Forelimb muscle (tissue), 1 donor: ENCODE data around the gene RAB8A. TPM values are rescaled to one million over a fixed set of nuclear protein-coding genes. Genes with fewer than 3 reads are reported as not detected.
"Not testable (repeated sequence)": the region's sequence is repeated elsewhere in the genome, so short reads cannot be mapped to it uniquely, and the experiment has no call there.

Source experiments
- DNase-seq: peaks from one replicate; pipeline ENCODE4 v3.0.0-alpha.2; 2013; ENCODE audit warnings: low read depth
- polyA plus RNA-seq: library from polyadenylated mRNA; unstranded; fragments of 120-200 nt; gene quantifications from one replicate; pipeline ENCODE4 v1.2.1, GENCODE V29; 2013; ENCODE audit not compliant: insufficient read length

The RAB8A gene
- polyA plus RNA-seq, 1 donor = 30.4 TPM

DNA sequence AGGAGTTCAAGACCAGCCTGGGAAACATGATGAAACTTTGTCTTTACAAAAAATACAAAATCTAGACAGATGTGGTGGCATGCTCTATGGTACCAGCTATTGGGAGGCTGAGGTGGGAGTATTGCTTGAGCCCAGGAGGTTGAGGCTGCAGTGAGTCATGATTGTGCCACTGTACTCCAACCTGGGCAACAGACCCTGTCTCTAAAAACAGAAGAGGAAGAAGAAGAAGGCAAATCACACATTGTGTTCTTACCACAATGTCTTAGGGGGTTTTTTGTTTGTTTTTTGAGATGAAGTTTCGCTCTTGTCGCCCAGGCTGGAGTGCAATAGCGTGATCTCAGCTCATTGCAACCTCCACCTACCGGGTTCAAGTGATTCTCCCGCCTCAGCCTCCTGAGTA lies 67.2 kb downstream of the RAB8A start:
- DNase-seq = not testable (repeated sequence)

DNA sequence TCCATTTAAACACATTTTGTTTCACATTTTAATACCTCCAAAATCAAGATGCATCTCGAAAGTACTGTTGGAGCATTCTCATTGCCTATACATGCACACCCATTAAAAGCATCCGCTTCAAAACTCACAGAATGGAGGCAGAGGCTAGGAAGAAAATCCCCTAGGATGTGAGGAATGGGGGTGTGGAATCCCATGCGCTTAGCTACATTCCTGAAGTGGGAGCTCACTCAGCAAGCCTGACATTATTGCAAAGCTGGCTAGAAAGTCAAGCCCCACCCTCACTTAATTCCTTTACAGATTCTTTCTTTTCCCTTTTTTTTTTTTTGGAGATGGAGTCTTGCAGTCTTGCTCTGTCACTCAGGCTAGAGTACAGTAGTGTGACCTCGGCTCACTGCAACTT lies 68.9 kb downstream of the RAB8A start:
- DNase-seq = no peak

Other genes with a start within 250 kb of the RAB8A start
- gene CYP4F2, start 213.8 kb upstream of the RAB8A start, polyA plus RNA-seq = not detected
- gene CYP4F11, start 177.4 kb upstream of the RAB8A start, polyA plus RNA-seq = not detected
- gene OR10H4, start 162.9 kb upstream of the RAB8A start, polyA plus RNA-seq = not detected
- 162 TPM for gene TPM4, start 35.4 kb upstream of the RAB8A start, polyA plus RNA-seq
- gene HSH2D, start 31.8 kb downstream of the RAB8A start, polyA plus RNA-seq = 0.30 TPM
- not detected for gene CIB3, start 61.6 kb downstream of the RAB8A start, polyA plus RNA-seq
- gene FAM32A, start 73.5 kb downstream of the RAB8A start, polyA plus RNA-seq = 63.2 TPM
- gene AP1M1, start 86.0 kb downstream of the RAB8A start, polyA plus RNA-seq = 40.1 TPM
- gene KLF2, start 212.9 kb downstream of the RAB8A start, polyA plus RNA-seq = 48.2 TPM